Stimulated activated CD8-positive, alpha-beta memory T cell treated with anti-CD3 and anti-CD28 coated beads, Interleukin-15, amount 100 ng/mL, for 48 hours (primary cell): ENCODE results near the gene INSL3.

Source experiments
- DNase-seq, 2 donors: peaks; one replicate each; pipeline ENCODE4 v3.0.0-alpha.2; 2020; ENCODE audit warnings: low read depth in 2 of 2

The INSL3 gene

DNA sequence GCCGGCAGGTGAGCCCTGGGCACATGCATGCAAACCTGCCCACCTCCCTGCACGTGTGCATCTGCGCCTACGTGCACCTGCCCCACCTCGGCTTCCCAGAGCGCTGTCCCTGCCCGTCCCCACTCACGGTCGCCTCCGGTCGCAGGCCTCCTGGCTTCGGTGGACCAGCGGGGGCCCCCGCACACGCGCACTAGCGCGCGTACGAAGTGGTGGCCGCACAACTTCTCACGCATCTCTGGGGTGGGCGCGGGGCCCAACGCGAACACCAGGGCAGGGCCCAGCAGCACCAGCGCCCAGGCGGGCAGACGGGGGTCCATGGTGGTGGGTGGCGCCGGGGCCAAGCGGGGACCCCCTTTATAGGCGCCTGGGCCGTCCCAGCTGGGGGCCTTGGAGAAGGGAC lies at the start of gene INSL3:
INSL3 (minus strand) TSS at position 330 of the 400 bp plus-strand sequence; CDS start at position 317, 13 bp downstream.
- no peak for DNase-seq

DNA sequence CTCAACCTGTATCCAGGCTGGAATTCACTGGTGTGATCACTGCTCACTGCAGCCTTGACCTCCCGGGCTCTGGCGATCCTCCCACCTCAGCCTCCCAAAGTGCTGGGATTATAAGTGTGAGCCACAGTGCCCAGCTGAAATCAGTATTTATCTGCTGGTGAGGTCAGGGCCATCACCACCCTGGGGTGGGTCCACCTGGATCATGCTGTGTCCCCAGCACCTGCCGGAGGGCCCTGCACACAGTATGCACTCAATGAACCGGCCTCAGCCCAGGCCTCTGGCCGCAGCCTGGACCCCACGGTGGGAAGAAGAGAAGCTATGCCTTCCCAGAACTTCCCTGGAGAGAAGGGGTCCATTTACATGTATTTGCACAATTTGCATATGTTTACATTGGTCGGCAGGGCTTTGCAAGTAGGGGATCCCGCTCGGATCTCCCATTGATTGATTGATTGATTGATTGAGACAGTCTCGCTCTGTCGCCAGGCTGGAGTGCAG lies 47.8 kb upstream of the INSL3 start:
- DNase-seq: no peak

DNA sequence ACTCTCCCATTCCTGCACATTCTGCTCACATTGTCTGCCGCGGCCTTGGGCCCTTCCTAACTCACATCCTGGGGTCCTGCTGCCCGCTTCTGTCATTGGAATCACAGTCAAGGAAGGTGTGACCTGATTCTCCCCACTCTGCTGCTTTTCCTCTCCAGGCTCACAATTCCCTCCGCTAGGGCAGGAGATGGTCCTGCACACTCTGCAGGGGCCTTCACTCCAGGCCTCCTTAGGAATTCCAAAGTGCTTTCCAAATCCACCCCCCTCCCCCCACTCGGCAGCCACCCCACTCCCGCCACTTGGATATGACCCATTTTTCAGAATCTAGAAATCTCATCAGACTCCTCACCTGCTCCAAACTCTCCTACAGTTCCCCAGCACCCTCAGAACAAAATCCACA lies 47.4 kb upstream of the INSL3 start:
- DNase-seq: no peak

DNA sequence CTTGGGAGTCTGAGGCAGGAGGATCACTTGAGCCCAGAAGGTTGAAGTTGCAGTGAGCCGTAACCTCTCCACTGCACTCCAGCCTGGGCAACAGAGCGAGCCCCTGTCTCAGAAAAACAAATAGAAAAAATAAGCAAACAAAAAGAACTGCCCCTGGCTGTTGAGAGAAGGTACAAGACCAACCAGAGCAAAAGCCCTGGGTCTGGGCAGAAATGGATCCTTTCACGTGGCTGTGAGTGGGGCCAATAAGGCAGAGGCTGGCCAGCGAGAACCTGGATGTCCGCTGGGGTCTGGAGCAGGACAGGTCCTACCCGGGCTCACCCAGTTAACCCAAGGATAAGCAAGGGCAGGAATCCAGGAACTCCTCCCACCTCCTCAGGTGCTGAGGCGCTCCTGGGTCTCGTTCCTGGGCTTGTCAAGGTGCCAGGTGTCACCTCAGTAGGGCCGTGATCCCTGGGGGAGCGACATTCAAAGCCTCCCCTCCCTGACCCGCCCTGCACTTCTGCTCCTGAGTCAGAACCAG lies 45.7 kb upstream of the INSL3 start:
- no peak for DNase-seq

DNA sequence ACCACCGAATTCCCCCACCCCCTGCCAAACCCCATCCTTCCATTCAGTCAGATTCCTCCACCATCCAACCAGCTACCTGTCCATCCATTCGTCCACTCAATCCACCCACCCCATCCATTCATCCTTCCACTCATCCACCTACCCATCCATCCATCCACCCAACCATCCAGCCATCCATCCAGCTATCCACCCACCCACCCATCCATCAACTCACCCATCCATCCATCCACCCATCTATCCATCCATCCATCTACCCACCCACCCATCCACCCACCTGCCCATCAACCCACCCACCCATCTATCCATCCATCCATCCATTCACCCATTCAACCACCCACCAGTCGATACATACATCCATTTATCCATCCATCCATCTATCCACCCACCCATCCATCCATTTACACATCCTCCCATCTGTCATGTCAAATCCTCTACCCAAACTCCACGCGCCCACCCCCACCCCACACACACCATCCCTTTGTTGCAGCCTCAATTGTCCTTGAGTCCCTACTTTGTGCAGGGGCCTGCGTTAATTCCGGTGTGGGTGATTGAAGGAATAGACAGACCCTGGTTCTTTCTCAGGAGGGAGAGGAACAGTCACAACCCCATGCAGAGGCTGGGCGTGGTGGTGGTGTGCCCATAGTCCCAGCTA lies 45.1 kb upstream of the INSL3 start:
- no peak for DNase-seq

- DNase-seq: no peak
Observed at GRCh38 chr19:17865364-17866311, 44.3 kb upstream of the INSL3 start.

GRCh38 chr19:17863520-17864182 lies 42.3 kb upstream of the INSL3 start:
- DNase-seq: no peak

- DNase-seq: no peak
Observed at GRCh38 chr19:17862711-17863519, 41.6 kb upstream of the INSL3 start.

GRCh38 chr19:17861542-17862402 lies 40.5 kb upstream of the INSL3 start:
- no peak for DNase-seq

- DNase-seq: no peak
Observed at GRCh38 chr19:17860993-17861360, 39.7 kb upstream of the INSL3 start.

- DNase-seq: no peak
Observed at GRCh38 chr19:17860331-17860992, 39.1 kb upstream of the INSL3 start.

GRCh38 chr19:17859533-17860330 lies 38.4 kb upstream of the INSL3 start, which contains the start of gene RPL18A:
Gene RPL18A (plus strand): TSS chr19:17859910. CDS start chr19:17859957, 47 bp downstream.
- DNase-seq: peak; percentile 99 to 100

DNA sequence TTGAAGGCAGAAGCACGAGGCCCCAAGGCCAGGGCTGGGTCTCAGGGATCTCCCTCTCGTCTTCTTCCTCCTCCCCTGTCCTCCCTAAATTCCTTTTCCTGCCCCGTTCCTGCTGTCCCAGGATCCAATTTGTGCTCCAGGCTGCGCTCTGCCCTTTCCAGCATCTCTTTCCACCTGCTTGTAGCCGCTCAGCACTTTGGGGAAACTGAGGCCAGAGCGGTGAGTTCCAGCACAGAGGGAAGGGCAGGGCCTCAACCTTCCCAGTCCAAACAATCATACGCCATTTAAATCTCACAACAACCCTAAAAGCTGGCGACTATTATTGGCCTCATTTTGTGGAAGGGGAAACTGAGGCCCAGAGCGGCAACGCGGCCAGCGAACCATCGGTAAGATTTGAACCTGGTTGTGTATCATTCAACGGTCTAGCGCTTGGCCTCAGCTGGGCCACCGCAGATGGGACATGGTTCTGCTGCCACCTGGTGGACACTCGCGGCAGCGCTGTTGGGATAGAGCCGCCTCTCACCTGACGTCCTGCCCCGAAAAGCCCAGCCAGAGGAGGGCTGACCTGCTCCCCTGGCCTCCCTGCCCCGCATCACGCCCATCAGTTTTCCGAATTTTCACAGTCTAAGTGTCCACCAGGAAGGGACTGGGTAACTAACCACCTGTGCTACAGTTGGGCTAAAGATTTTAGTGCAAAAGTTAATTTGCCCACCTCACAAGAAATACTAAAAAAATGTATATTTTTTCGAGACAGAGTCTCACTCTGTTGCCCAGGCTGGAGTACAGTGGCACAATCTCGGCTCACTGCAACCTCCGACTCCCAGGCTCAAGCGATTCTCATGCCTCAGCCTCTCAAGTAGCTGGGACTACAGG lies 34.2 kb upstream of the INSL3 start:
- DNase-seq: peak; percentile 77 to 80

DNA sequence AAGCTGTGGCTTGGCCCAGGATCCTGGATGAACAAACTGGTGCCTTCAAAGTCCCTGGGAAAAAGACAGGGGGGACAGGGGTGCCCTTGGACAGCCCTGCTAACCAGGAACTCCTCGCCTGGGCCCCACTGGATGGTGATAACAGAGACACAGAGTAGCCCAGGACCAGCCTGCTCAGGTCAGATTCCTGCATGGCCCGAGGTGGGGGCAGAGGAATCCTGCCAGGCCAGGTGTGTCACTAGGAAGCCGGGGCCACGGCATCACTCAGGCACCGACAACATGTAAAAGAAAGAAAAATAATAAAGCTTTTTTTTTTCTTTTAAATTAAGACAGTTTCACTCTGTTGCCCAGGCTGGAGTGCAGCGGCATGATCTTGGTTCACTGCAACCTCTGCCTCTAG lies 32.7 kb upstream of the INSL3 start:
- DNase-seq: no peak

GRCh38 chr19:17848595-17849292 lies 27.4 kb upstream of the INSL3 start:
- DNase-seq: no peak

- DNase-seq: peak; percentile 84 to 86
Observed at GRCh38 chr19:17847538-17848366, 26.4 kb upstream of the INSL3 start, which contains the start of gene JAK3. Gene JAK3 (minus strand): TSS chr19:17847982. CDS start chr19:17844417, 3,565 bp downstream.
